ENCODE measurements around the gene NXNL1. TPM values are rescaled to one million over a fixed set of nuclear protein-coding genes. Genes with fewer than 3 reads are reported as not detected.
A peak's percentile ranks its signal among the peaks of the same experiment; 100 is the strongest.

The NXNL1 gene
- total and polyA plus RNA-seq, 10 donors: not detected

- H3K4me3 ChIP-seq: no peak overlapping the region
- H3K27me3 ChIP-seq (replicated peaks in 1 of 7): no peaks in the 10 kb centered on the region
- WGBS, 5 donors: 61 to 69% (median 65%) methylated on average over 6 to 9 of the region's 9 CpGs
- no peaks in the 10 kb centered on the region for H3K9me3 ChIP-seq
- peaks cover 0 to 16% (median 0%) of the 10 kb centered on the region in 6 donors for H3K36me3 ChIP-seq
- H3K4me1 ChIP-seq: peaks cover 0 to 53% (median 32%) of the 10 kb centered on the region in 6 donors
- no peak overlapping the region for H3K27ac ChIP-seq
- intact Hi-C loops (cut with DNase I; ENCODE audit: low total_unique reads): loop anchor here (2.0 kb wide), 1 partner anchor 79 kb away; no protein-coding TSS in a partner anchor
- no peak for DNase-seq
- no peak for TF ChIP-seq POLR2AphosphoS5 (IDR thresholded peaks at IDR 0.05)
- TF ChIP-seq POLR2A (IDR thresholded peaks at IDR 0.05): no peak
- no peak for TF ChIP-seq CTCF (IDR thresholded peaks at IDR 0.05 in 8 of 11, conservative IDR thresholded peaks at IDR 0.05 in 3 of 11)
Measured at GRCh38 chr19:17495639-17496296, 35.0 kb upstream of the NXNL1 start.

GRCh38 chr19:17491287-17491686, 30.6 kb upstream of the NXNL1 start:
- no peak overlapping the region for H3K4me3 ChIP-seq
- H3K36me3 ChIP-seq: no peaks in the 10 kb centered on the region
- no peak for TF ChIP-seq POLR2A (IDR thresholded peaks at IDR 0.05)
- no peak for TF ChIP-seq CTCF (IDR thresholded peaks at IDR 0.05 in 8 of 11, conservative IDR thresholded peaks at IDR 0.05 in 3 of 11)
- TF ChIP-seq POLR2AphosphoS5 (IDR thresholded peaks at IDR 0.05): no peak
- H3K9me3 ChIP-seq: no peaks in the 10 kb centered on the region
- WGBS, 5 donors: 92 to 94% (median 93%) methylated on average over 5 of the region's 5 CpGs
- intact Hi-C loops (cut with DNase I; ENCODE audit: low total_unique reads): no loop called here
- H3K27me3 ChIP-seq (replicated peaks in 1 of 7): no peaks in the 10 kb centered on the region
- H3K4me1 ChIP-seq: peaks cover 7 to 48% (median 29%) of the 10 kb centered on the region in 6 donors
- no peak for DNase-seq
- H3K27ac ChIP-seq: peak overlapping the region in 1 of 8 donors; percentile 69

GRCh38 chr19:17490411-17490810, 29.7 kb upstream of the NXNL1 start:
- Histone ChIP-seq H3K9me3 (no peaks in the 10 kb centered on the region), H3K36me3 (no peaks in the 10 kb centered on the region), H3K27me3 (replicated peaks in 1 of 7) (no peaks in the 10 kb centered on the region), H3K27ac (peak overlapping the region in 3 of 8 donors; percentile 41 to 69 (median 69)), H3K4me1 (peaks cover 4 to 41% (median 24%) of the 10 kb centered on the region in 6 donors), H3K4me3 (no peak overlapping the region)
- 38 to 49% (median 46%) methylated on average over 4 of the region's 4 CpGs for WGBS, 5 donors
- no peak for TF ChIP-seq CTCF (IDR thresholded peaks at IDR 0.05 in 8 of 11, conservative IDR thresholded peaks at IDR 0.05 in 3 of 11)
- TF ChIP-seq POLR2A (IDR thresholded peaks at IDR 0.05): no peak
- no peak for TF ChIP-seq POLR2AphosphoS5 (IDR thresholded peaks at IDR 0.05)
- DNase-seq: no peak
- intact Hi-C loops (cut with DNase I; ENCODE audit: low total_unique reads): no loop called here

GRCh38 chr19:17489392-17490030, 28.8 kb upstream of the NXNL1 start:
- H3K4me1 ChIP-seq: peaks cover 4 to 41% (median 24%) of the 10 kb centered on the region in 6 donors
- H3K27ac ChIP-seq: peak overlapping the region; percentile 3 to 69 (median 47)

More at GRCh38 chr19:17489392-17490030, 28.8 kb upstream of the NXNL1 start:
- peak in 2 of 11 experiments; percentile 2 to 13 for TF ChIP-seq CTCF (IDR thresholded peaks at IDR 0.05 in 8 of 11, conservative IDR thresholded peaks at IDR 0.05 in 3 of 11)
- peak in 1 of 3 donors; percentile 33 for TF ChIP-seq POLR2AphosphoS5 (IDR thresholded peaks at IDR 0.05)
- no peak for TF ChIP-seq POLR2A (IDR thresholded peaks at IDR 0.05)
- no peaks in the 10 kb centered on the region for H3K36me3 ChIP-seq
- H3K4me3 ChIP-seq: peak overlapping the region in 1 of 8 donors; percentile 54
- no peaks in the 10 kb centered on the region for H3K27me3 ChIP-seq (replicated peaks in 1 of 7)
- 46 to 71% (median 57%) methylated on average over 9 of the region's 9 CpGs for WGBS, 5 donors
- H3K9me3 ChIP-seq: no peaks in the 10 kb centered on the region
- DNase-seq: no peak
- intact Hi-C loops (cut with DNase I; ENCODE audit: low total_unique reads): no loop called here

Data from spleen (tissue), 11 donors.